H1 (cell line): ENCODE data around the gene TMCC3. TPM values are rescaled to one million over a fixed set of nuclear protein-coding genes. Genes with fewer than 3 reads are reported as not detected.

Source experiments
- CTCF ChIA-PET: fragments of 300-600 bp; sonication (Branson Sonifier 250); formaldehyde crosslinking; loops from one replicate; lab custom pipeline; 2021; ENCODE audit not compliant: partially characterized antibody; lab: Charles Lee
- POLR2A ChIA-PET: fragments of 300-600 bp; sonication (Branson Sonifier 250); formaldehyde crosslinking; loops from one replicate; lab custom pipeline; 2021; ENCODE audit warnings: inconsistent platforms; ENCODE audit not compliant: partially characterized antibody; lab: Charles Lee
- DNase-seq, 2 experiments: peaks; one replicate each; pipeline versions ENCODE4 v3.0.0 to v3.0.0-alpha.2; 2010 to 2022; ENCODE audit warnings: low spot score in 2 of 2, low read depth in 1 of 2, mixed read lengths in 1 of 2
- FAIRE-seq: peaks from 2 replicates; lab custom pipeline; 2011; peaks lifted over from hg19 to GRCh38; lab: Jason Lieb, UNC
- H2AFZ ChIP-seq: 2 replicates; pipeline ENCODE4 v1.8.1; 2012; ENCODE audit warnings: low read length, inconsistent platforms
- H2AK5ac ChIP-seq: 2 replicates; pipeline ENCODE4 v1.6.1; 2013; ENCODE audit warnings: low read depth, low read length
- H2BK120ac ChIP-seq: replicated peaks from 2 replicates; pipeline ENCODE3; 2013; ENCODE audit warnings: low read depth, low read length, inconsistent platforms
- H2BK12ac ChIP-seq: 2 replicates; pipeline ENCODE4 v1.6.1; 2013; ENCODE audit warnings: low read depth, low read length
- H2BK15ac ChIP-seq: 2 replicates; pipeline ENCODE4 v1.6.1; 2013; ENCODE audit warnings: low read length
- H2BK20ac ChIP-seq: 2 replicates; pipeline ENCODE4 v1.6.1; 2013; ENCODE audit warnings: low read length
- H2BK5ac ChIP-seq: 2 replicates; pipeline ENCODE4 v1.6.1; 2013; ENCODE audit warnings: low read depth, low read length
- H3K14ac ChIP-seq: 2 replicates; pipeline ENCODE4 v1.6.1; 2013; ENCODE audit warnings: inconsistent platforms; ENCODE audit not compliant: insufficient read length
- H3K18ac ChIP-seq: 2 replicates; pipeline ENCODE4 v1.6.1; 2013; ENCODE audit warnings: low read length; ENCODE audit errors: extremely low read depth
- H3K23ac ChIP-seq: 2 replicates; pipeline ENCODE4 v1.6.1; 2013; ENCODE audit warnings: inconsistent platforms; ENCODE audit not compliant: insufficient read length
- H3K23me2 ChIP-seq: 2 replicates; pipeline ENCODE4 v1.6.1; 2013; ENCODE audit warnings: low read depth, low read length
- H3K27ac ChIP-seq: 2 replicates; pipeline ENCODE4 v1.6.1; 2011; ENCODE audit warnings: low read depth, low read length, inconsistent platforms
- H3K27me3 ChIP-seq, 4 experiments: replicated peaks in 1 of 4; 1 replicate in 1 of 4; 2 replicates in 3 of 4; pipeline versions ENCODE4 v1.6.1 to v1.8.1; 2011 to 2013; ENCODE audit warnings: low read length in 3 of 4, mild to moderate bottlenecking in 3 of 4, inconsistent platforms in 2 of 4, mixed read lengths in 2 of 4, moderate library complexity in 1 of 4; ENCODE audit not compliant: control insufficient read depth in 3 of 4, insufficient read depth in 3 of 4; ENCODE audit errors: extremely low read depth in 1 of 4
- H3K36me3 ChIP-seq, 4 experiments: 2 replicates each; pipeline versions ENCODE4 v1.6.1 to v1.8.1; 2011 to 2013; ENCODE audit warnings: mild to moderate bottlenecking in 4 of 4, low read length in 3 of 4, moderate library complexity in 2 of 4, control low read depth in 1 of 4, inconsistent platforms in 1 of 4; ENCODE audit not compliant: insufficient read depth in 4 of 4, control insufficient read depth in 2 of 4
- H3K4ac ChIP-seq: replicated peaks from 2 replicates; pipeline ENCODE3; 2013; ENCODE audit warnings: low read length, low read depth, mixed read lengths, inconsistent platforms; ENCODE audit not compliant: insufficient read length
- H3K4me1 ChIP-seq, 4 experiments: replicated peaks in 1 of 4; 1 replicate in 1 of 4; 2 replicates in 3 of 4; pipeline versions ENCODE4 v1.6.1 to v1.8.1; 2011 to 2013; ENCODE audit warnings: low read length in 3 of 4, inconsistent platforms in 2 of 4, mixed read lengths in 1 of 4; ENCODE audit not compliant: insufficient read depth in 4 of 4, control insufficient read depth in 3 of 4
- H3K4me2 ChIP-seq, 2 experiments: 2 replicates each; pipeline versions ENCODE4 v1.6.1 to v1.8.1; 2011 to 2013; ENCODE audit warnings: low read depth in 2 of 2, low read length in 2 of 2, control low read depth in 1 of 2, inconsistent platforms in 1 of 2, mild to moderate bottlenecking in 1 of 2; ENCODE audit not compliant: insufficient read depth in 1 of 2
- H3K4me3 ChIP-seq, 4 experiments: fragments of 200-600, 300-600 bp in 1 of 4; sonication (generic), shearing (Covaris generic), sonication (Bioruptor Twin) in 1 of 4; 2 replicates each; pipeline versions ENCODE4 v1.5.1 to v1.8.1; 2011 to 2016; ENCODE audit warnings: low read length in 4 of 4, low read depth in 3 of 4, control low read depth in 2 of 4, inconsistent platforms in 2 of 4, mild to moderate bottlenecking in 2 of 4, mixed read lengths in 1 of 4, moderate library complexity in 1 of 4; ENCODE audit not compliant: insufficient read depth in 2 of 4; ENCODE audit errors: extremely low read depth in 1 of 4
- H3K56ac ChIP-seq: replicated peaks from 2 replicates; pipeline ENCODE3; 2013; ENCODE audit warnings: low read depth, mild to moderate bottlenecking, mixed read lengths, low read length, inconsistent platforms; ENCODE audit not compliant: insufficient read length
- H3K79me1 ChIP-seq: 2 replicates; pipeline ENCODE4 v1.6.1; 2013; ENCODE audit warnings: low read depth, low read length, control low read depth
- H3K79me2 ChIP-seq, 2 experiments: 2 replicates each; pipeline versions ENCODE4 v1.6.1 to v1.8.1; 2012 to 2013; ENCODE audit warnings: low read length in 2 of 2, mild to moderate bottlenecking in 2 of 2, inconsistent platforms in 1 of 2; ENCODE audit not compliant: insufficient read depth in 2 of 2, control insufficient read depth in 1 of 2
- H3K9ac ChIP-seq, 4 experiments: replicated peaks in 1 of 4; 1 replicate in 1 of 4; 2 replicates in 3 of 4; pipeline versions ENCODE4 v1.6.1 to v1.8.1; 2011 to 2013; ENCODE audit warnings: low read depth in 3 of 4, low read length in 3 of 4, control low read depth in 2 of 4, mild to moderate bottlenecking in 2 of 4, moderate library complexity in 2 of 4, inconsistent platforms in 1 of 4; ENCODE audit errors: extremely low read depth in 1 of 4
- H3K9me3 ChIP-seq, 2 experiments: 2 replicates each; pipeline versions ENCODE4 v1.6.1 to v1.8.1; 2012 to 2013; ENCODE audit warnings: mild to moderate bottlenecking in 2 of 2, moderate library complexity in 2 of 2, control low read depth in 1 of 2, inconsistent platforms in 1 of 2, low read depth in 1 of 2, low read length in 1 of 2, mixed read lengths in 1 of 2; ENCODE audit not compliant: insufficient read depth in 2 of 2
- H4K20me1 ChIP-seq, 2 experiments: replicated peaks in 1 of 2; 2 replicates each; pipeline versions ENCODE3 to v1.8.1; 2011 to 2013; ENCODE audit warnings: inconsistent platforms in 2 of 2, low read length in 2 of 2, mild to moderate bottlenecking in 1 of 2; ENCODE audit not compliant: insufficient read depth in 2 of 2, control insufficient read depth in 1 of 2
- H4K5ac ChIP-seq: 2 replicates; pipeline ENCODE4 v1.6.1; 2013; ENCODE audit warnings: low read length, low read depth, mixed read lengths, inconsistent platforms; ENCODE audit not compliant: insufficient read length
- H4K8ac ChIP-seq: 2 replicates; pipeline ENCODE4 v1.8.0; 2013; ENCODE audit warnings: mild to moderate bottlenecking, moderate library complexity, low read length, inconsistent platforms; ENCODE audit not compliant: insufficient read depth; ENCODE audit errors: extremely low read depth
- H4K91ac ChIP-seq: replicated peaks from 2 replicates; pipeline ENCODE3; 2013; ENCODE audit warnings: low read length, mixed read lengths, inconsistent platforms; ENCODE audit not compliant: insufficient read length
- BACH1 ChIP-seq: IDR thresholded peaks from 2 replicates; pipeline ENCODE4 v1.6.1; 2012; ENCODE audit warnings: low read length, improper control_type of control experiment
- CREB1 ChIP-seq: IDR thresholded peaks from 2 replicates; pipeline ENCODE4 v1.6.1; 2012; ENCODE audit warnings: inconsistent platforms
- POU5F1 ChIP-seq: IDR thresholded peaks from 2 replicates; pipeline ENCODE4 v1.6.1; 2011; ENCODE audit warnings: low read depth, mild to moderate bottlenecking, low read length, moderate library complexity
- SIN3A ChIP-seq, 2 experiments: IDR thresholded peaks in 1 of 2; conservative IDR thresholded peaks in 1 of 2; 2 replicates each; pipeline ENCODE4 v1.6.1; 2011 to 2012; ENCODE audit warnings: low read length in 2 of 2, improper control_type of control experiment in 1 of 2, low read depth in 1 of 2, mild to moderate bottlenecking in 1 of 2
- SP4 ChIP-seq: IDR thresholded peaks from 2 replicates; pipeline ENCODE4 v1.6.1; 2012; ENCODE audit warnings: low read length, inconsistent platforms
- TAF1 ChIP-seq: IDR thresholded peaks from 2 replicates; pipeline ENCODE4 v1.6.1; 2011; ENCODE audit warnings: mild to moderate bottlenecking, low read depth, low read length
- WGBS, 2 experiments: shearing (Covaris generic) in 1 of 2; methylation state at CpG; one replicate each; pipeline versions ENCODE4 v1.1.6 to v1.1.7; 2013 to 2015; ENCODE audit warnings: low lambda C conversion rate in 2 of 2, mixed read lengths in 2 of 2, inconsistent platforms in 1 of 2, low coverage in 1 of 2, missing lambda C conversion rate in 1 of 2; ENCODE audit not compliant: insufficient replicate concordance in 2 of 2, insufficient coverage in 1 of 2, insufficient read length in 1 of 2; ENCODE audit errors: extremely low coverage in 1 of 2, missing lambda C conversion rate in 1 of 2; 5-methylcytosine and 5-hydroxymethylcytosine counted together
- polyA plus RNA-seq, 7 experiments: library from polyadenylated mRNA; depleted of rRNA in 3 of 7; stranded (reverse) in 5 of 7; unstranded in 2 of 7; fragments of >200 nt in 5 of 7; fragments of 200-250 nt in 2 of 7; gene quantifications; 1 replicate in 5 of 7; 2 replicates in 1 of 7; 4 replicates in 1 of 7; pipeline versions ENCODE4 v1.2.1 to v1.2.3, GENCODE V29; 2011 to 2013; ENCODE audit warnings: missing spikeins in 2 of 7, mixed read lengths in 2 of 7
- total RNA-seq: library from RNA; stranded (reverse); fragmentation: NEBNext Ultra II Directional; extraction: Animal tissue kit (Norgen Biotek cat#: 25700); gene quantifications from 2 replicates; pipeline ENCODE4 v1.2.1, GENCODE V29; 2021
- TF ChIP-seq, protein P1 (sequence below): IDR thresholded peaks from 2 replicates; pipeline ENCODE4 v1.6.1; 2011; ENCODE audit warnings: low read length, improper control_type of control experiment
- TF ChIP-seq, protein P2 (sequence below): IDR thresholded peaks from 2 replicates; pipeline ENCODE4 v1.6.1; 2012; ENCODE audit warnings: inconsistent platforms

TMCC3 gene
- total and polyA plus RNA-seq, 2 of the 8 experiments (the other 6 are each of a cell fraction or from before 2014, with no cell fraction given) = 1.7 to 4.1 TPM

DNA sequence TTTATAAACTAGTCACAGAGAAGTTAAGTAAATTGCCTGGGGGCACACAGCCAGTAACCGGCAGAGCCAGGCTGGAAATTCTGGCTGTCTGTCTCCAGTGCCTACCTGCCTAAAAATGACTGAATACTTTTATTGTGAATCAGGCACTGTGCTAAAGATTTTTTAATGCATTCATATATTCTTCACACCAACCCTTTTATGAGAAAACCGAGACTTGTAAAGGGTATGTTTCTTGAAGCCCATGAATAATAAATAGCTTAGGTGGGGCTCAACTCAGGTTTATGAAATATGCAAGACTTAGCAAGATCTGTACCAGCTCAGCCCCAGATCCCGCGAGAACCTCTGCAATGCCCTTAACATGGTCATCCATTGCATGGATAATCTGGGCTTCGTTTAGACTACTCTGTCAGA, 60.8 kb downstream of the TMCC3 start:
- H3K4ac ChIP-seq = no peak overlapping the region
- H3K56ac ChIP-seq = no peak overlapping the region
- no peak overlapping the region for H3K18ac ChIP-seq
- TF ChIP-seq POU5F1 = no peak
- no peak for TF ChIP-seq BACH1
- no peak for TF ChIP-seq CREB1
- no peak for TF ChIP-seq TAF1
- TF ChIP-seq SP4 = no peak
- TF ChIP-seq, protein P1, sequence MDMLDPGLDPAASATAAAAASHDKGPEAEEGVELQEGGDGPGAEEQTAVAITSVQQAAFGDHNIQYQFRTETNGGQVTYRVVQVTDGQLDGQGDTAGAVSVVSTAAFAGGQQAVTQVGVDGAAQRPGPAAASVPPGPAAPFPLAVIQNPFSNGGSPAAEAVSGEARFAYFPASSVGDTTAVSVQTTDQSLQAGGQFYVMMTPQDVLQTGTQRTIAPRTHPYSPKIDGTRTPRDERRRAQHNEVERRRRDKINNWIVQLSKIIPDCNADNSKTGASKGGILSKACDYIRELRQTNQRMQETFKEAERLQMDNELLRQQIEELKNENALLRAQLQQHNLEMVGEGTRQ = no peak
- no peak for TF ChIP-seq SIN3A (conservative IDR thresholded peaks at IDR 0.05 in 1 of 2, IDR thresholded peaks at IDR 0.05 in 1 of 2; ENCODE audit: low read depth in 1 of 2, low read length in 2 of 2)
- TF ChIP-seq, protein P2, sequence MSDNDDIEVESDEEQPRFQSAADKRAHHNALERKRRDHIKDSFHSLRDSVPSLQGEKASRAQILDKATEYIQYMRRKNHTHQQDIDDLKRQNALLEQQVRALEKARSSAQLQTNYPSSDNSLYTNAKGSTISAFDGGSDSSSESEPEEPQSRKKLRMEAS = no peak
- H4K5ac ChIP-seq = no peak overlapping the region
- FAIRE-seq = no peak
- ChIA-PET POLR2A (no interaction called here), CTCF (interaction anchor here (0.9 to 2.0 kb wide), 6 partner anchors 11 to 44 kb away, joined by 3 to 5 read pairs (median 3); no protein-coding TSS in a partner anchor)
- no peak overlapping the region for H2AFZ ChIP-seq
- 93% methylated on average over 5 of the region's 5 CpGs; no CpG with 5 or more reads in 1 of the 2 experiments for WGBS, 2 experiments
- no peak overlapping the region for H3K4me2 ChIP-seq
- no peak overlapping the region for H3K14ac ChIP-seq
- no peak overlapping the region for H3K23ac ChIP-seq
- no peaks in the 10 kb centered on the region for H3K9me3 ChIP-seq
- H4K8ac ChIP-seq = no peak overlapping the region
- H3K9ac ChIP-seq = no peak overlapping the region
- H2BK120ac ChIP-seq = no peak overlapping the region
- DNase-seq = no peak
- H3K79me1 ChIP-seq = no peaks in the 10 kb centered on the region
- no peak overlapping the region for H2BK12ac ChIP-seq
- H3K36me3 ChIP-seq = no peaks in the 10 kb centered on the region
- H3K27ac ChIP-seq = no peak overlapping the region
- H2BK20ac ChIP-seq = no peak overlapping the region
- no peak overlapping the region for H3K4me3 ChIP-seq
- H2AK5ac ChIP-seq = no peak overlapping the region
- H3K4me1 ChIP-seq = peaks cover 0 to 3% (median under 1%) of the 10 kb centered on the region in 4 experiments; a peak in 2 of 7 replicates
- H2BK15ac ChIP-seq = no peak overlapping the region
- no peaks in the 10 kb centered on the region for H4K20me1 ChIP-seq
- no peaks in the 10 kb centered on the region for H3K23me2 ChIP-seq
- no peak overlapping the region for H4K91ac ChIP-seq
- H2BK5ac ChIP-seq = no peak overlapping the region
- no peaks in the 10 kb centered on the region for H3K27me3 ChIP-seq
- no peaks in the 10 kb centered on the region for H3K79me2 ChIP-seq
